Keratinocyte (primary cell): ENCODE measurements around the gene INSC.

Experiments
- CTCF ChIP-seq, 3 experiments: IDR thresholded peaks in 1 of 3; conservative IDR thresholded peaks in 1 of 3; optimal IDR thresholded peaks in 1 of 3; 2 replicates in 2 of 3; 3 replicates in 1 of 3; pipeline versions ENCODE3 to v1.5.1; 2011; ENCODE audit warnings: low read length in 3 of 3, mild to moderate bottlenecking in 3 of 3, moderate library complexity in 2 of 3, control low read depth in 1 of 3, inconsistent platforms in 1 of 3; ENCODE audit not compliant: insufficient read depth in 2 of 3; ENCODE audit errors: extremely low read depth in 1 of 3
- EZH2 ChIP-seq: IDR thresholded peaks from one replicate; pipeline ENCODE4 v1.6.1; 2012; ENCODE audit warnings: inconsistent platforms, mild to moderate bottlenecking, low read length, moderate library complexity

DNA sequence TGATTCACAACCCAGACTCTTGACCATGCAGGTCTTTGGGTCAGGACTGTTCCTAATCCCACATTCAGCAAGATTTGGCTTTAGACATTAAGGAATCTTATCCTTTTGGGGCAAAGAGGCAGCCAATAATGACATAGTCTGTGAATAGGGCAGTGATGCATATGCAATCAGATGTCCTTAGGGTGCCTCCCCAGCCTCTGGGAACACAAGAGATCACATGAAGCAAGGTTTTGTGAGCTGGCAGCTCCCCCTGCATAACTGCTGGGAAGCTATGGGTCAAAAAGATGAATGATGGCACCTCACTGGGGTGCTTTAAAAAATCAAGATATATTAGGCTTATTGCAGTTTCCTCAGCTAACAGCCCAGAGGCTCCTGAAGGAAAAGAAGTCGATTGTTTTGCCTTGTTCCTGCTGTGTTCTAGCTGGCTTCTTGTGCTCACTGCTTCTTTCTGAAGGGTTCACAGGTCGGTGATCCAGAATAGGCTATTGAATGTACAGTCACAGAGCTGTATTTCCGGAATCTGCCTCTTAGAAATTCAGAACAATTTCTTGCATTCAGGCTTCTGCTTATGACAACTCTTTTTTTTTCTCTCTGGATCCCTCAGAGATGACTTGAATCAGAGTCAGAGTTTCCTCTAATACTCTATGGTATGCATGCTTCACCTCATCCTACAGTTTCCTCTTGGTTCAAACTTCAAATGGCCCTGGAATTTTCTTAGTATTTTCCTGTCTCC, 31.7 kb downstream of the INSC start:
- TF ChIP-seq EZH2 (no peak), CTCF (optimal IDR thresholded peaks at IDR 0.05 in 1 of 3, IDR thresholded peaks at IDR 0.05 in 1 of 3, conservative IDR thresholded peaks at IDR 0.05 in 1 of 3; ENCODE audit: extremely low read depth in 1 of 3, insufficient read depth in 2 of 3, low read length in 3 of 3) (no peak)
